Measurements from ENCODE around the gene PLA2G4A.

DNA sequence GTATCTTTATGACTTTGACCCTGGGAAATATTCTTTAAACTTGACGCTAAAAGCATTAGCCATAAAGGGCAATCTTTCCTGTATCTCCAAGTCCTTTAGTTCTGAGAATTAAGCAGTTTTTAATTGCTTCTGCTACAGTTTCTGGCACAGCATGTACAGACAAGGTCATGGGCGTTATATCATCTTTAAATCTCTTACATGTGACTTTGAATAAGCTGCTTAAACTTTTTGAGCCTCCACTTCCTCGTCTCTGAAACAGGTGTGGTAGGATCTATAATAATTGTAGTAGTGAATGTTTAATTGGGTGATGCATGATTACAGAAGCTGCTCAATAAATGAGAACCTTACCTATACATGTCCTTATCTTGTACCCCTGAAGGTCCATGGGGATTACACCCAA lies 153.4 kb downstream of the PLA2G4A start:
- TF ChIP-seq, protein P1, sequence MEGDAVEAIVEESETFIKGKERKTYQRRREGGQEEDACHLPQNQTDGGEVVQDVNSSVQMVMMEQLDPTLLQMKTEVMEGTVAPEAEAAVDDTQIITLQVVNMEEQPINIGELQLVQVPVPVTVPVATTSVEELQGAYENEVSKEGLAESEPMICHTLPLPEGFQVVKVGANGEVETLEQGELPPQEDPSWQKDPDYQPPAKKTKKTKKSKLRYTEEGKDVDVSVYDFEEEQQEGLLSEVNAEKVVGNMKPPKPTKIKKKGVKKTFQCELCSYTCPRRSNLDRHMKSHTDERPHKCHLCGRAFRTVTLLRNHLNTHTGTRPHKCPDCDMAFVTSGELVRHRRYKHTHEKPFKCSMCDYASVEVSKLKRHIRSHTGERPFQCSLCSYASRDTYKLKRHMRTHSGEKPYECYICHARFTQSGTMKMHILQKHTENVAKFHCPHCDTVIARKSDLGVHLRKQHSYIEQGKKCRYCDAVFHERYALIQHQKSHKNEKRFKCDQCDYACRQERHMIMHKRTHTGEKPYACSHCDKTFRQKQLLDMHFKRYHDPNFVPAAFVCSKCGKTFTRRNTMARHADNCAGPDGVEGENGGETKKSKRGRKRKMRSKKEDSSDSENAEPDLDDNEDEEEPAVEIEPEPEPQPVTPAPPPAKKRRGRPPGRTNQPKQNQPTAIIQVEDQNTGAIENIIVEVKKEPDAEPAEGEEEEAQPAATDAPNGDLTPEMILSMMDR (IDR thresholded peaks at IDR 0.05) = no peak
- TF ChIP-seq POLR2A (IDR thresholded peaks at IDR 0.05) (no peak), POLR2AphosphoS5 (IDR thresholded peaks at IDR 0.05) (no peak), EP300 (IDR thresholded peaks at IDR 0.05) (no peak)

All from sigmoid colon (tissue), 4 donors.